ENCODE data around the gene IBTK. TPM values are rescaled to one million over a fixed set of nuclear protein-coding genes. Genes with fewer than 3 reads are reported as not detected.
"Not testable (repeated sequence)": the region's sequence is repeated elsewhere in the genome, so short reads cannot be mapped to it uniquely, and the experiment has no call there.

IBTK gene
- polyA plus RNA-seq, 1 experiment, result 13.0 TPM

- DNase-seq (ENCODE audit: low read depth), result no peak
- ChIA-PET POLR2A (no interaction called here), CTCF (interaction anchor here (0.6 to 1.4 kb wide), 2 partner anchors 11 to 1310 kb away, joined by 3 to 4 read pairs; no protein-coding TSS in a partner anchor)
- H3K36me3 ChIP-seq (ENCODE audit: control insufficient read depth, insufficient read depth, low read length), result peaks cover 3% of the 10 kb centered on the region
- no peak for TF ChIP-seq CTCF (IDR thresholded peaks at IDR 0.05; ENCODE audit: insufficient read depth, low read depth, low read length)
- no peaks in the 10 kb centered on the region for H3K27me3 ChIP-seq (ENCODE audit: control insufficient read depth, insufficient read depth, low read length)
- H3K4me3 ChIP-seq (ENCODE audit: low read depth, low read length), result no peak overlapping the region
These were observed 81.1 kb downstream of the IBTK start for GRCh38 chr6:82166493-82166892.

GRCh38 chr6:82160255-82160990 is 87.1 kb downstream of the IBTK start:
- CTCF ChIA-PET, result interaction anchor here (1.0 kb wide), 1 partner anchor 8 kb away, joined by 3 read pairs; no protein-coding TSS in a partner anchor
- no peak overlapping the region for H3K4me3 ChIP-seq (ENCODE audit: low read depth, low read length)
- no peaks in the 10 kb centered on the region for H3K36me3 ChIP-seq (ENCODE audit: control insufficient read depth, insufficient read depth, low read length)
- H3K27me3 ChIP-seq (ENCODE audit: control insufficient read depth, insufficient read depth, low read length), result no peaks in the 10 kb centered on the region
- TF ChIP-seq CTCF (IDR thresholded peaks at IDR 0.05; ENCODE audit: insufficient read depth, low read depth, low read length), result no peak
- no peak for DNase-seq (ENCODE audit: low read depth)
- POLR2A ChIA-PET, result no interaction called here

GRCh38 chr6:82152786-82153185 is 94.8 kb downstream of the IBTK start:
- H3K27me3 ChIP-seq (ENCODE audit: control insufficient read depth, insufficient read depth, low read length); CTCF ChIA-PET; H3K36me3 ChIP-seq (ENCODE audit: control insufficient read depth, insufficient read depth, low read length); POLR2A ChIA-PET; H3K4me3 ChIP-seq (ENCODE audit: low read depth, low read length); DNase-seq (ENCODE audit: low read depth): not testable (repeated sequence)

- POLR2A ChIA-PET, result interaction anchor here (0.6 kb wide), 1 partner anchor 1628 kb away, joined by 3 read pairs; no protein-coding TSS in a partner anchor
These were observed 96.4 kb downstream of the IBTK start for GRCh38 chr6:82151147-82151546.

GRCh38 chr6:82145926-82146452 is 101.6 kb downstream of the IBTK start:
- POLR2A ChIA-PET, result no interaction called here
- CTCF ChIA-PET, result interaction anchor here (0.9 kb wide), 1 partner anchor 1607 kb away, joined by 3 read pairs; no protein-coding TSS in a partner anchor
- Histone ChIP-seq H3K4me3 (ENCODE audit: low read depth, low read length) (no peak overlapping the region), H3K27me3 (ENCODE audit: control insufficient read depth, insufficient read depth, low read length) (no peaks in the 10 kb centered on the region), H3K36me3 (ENCODE audit: control insufficient read depth, insufficient read depth, low read length) (no peaks in the 10 kb centered on the region)
- TF ChIP-seq CTCF (IDR thresholded peaks at IDR 0.05; ENCODE audit: insufficient read depth, low read depth, low read length), result no peak
- no peak for DNase-seq (ENCODE audit: low read depth)

More at GRCh38 chr6:82151147-82151546, 96.4 kb downstream of the IBTK start:
- not testable (repeated sequence) for H3K36me3 ChIP-seq (ENCODE audit: control insufficient read depth, insufficient read depth, low read length); H3K27me3 ChIP-seq (ENCODE audit: control insufficient read depth, insufficient read depth, low read length); H3K4me3 ChIP-seq (ENCODE audit: low read depth, low read length); DNase-seq (ENCODE audit: low read depth)
- CTCF ChIA-PET, result interaction anchor here (1.1 kb wide), 1 partner anchor 11 kb away, joined by 4 read pairs; no protein-coding TSS in a partner anchor

- H3K4me3 ChIP-seq (ENCODE audit: low read depth, low read length), result peak overlapping the region; percentile 15; the same call in 1 of the 2 replicates
- POLR2A ChIA-PET, result interaction anchor here (0.5 kb wide), 1 partner anchor 76 kb away, joined by 5 read pairs; no protein-coding TSS in a partner anchor
- CTCF ChIA-PET, result interaction anchor here (0.7 to 2.7 kb wide), 2 partner anchors 33 to 51 kb away, joined by 4 to 10 read pairs; no protein-coding TSS in a partner anchor
These were observed 102.6 kb downstream of the IBTK start for GRCh38 chr6:82144852-82145340.

More at GRCh38 chr6:82144852-82145340, 102.6 kb downstream of the IBTK start:
- no peaks in the 10 kb centered on the region for H3K27me3 ChIP-seq (ENCODE audit: control insufficient read depth, insufficient read depth, low read length)
- TF ChIP-seq CTCF (IDR thresholded peaks at IDR 0.05; ENCODE audit: insufficient read depth, low read depth, low read length), result no peak
- peak; percentile 75 for DNase-seq (ENCODE audit: low read depth)
- no peaks in the 10 kb centered on the region for H3K36me3 ChIP-seq (ENCODE audit: control insufficient read depth, insufficient read depth, low read length)

Data from BJ (cell line).